DMS 273 (cell line): ENCODE measurements around the gene MPC1L.
A peak's percentile ranks its signal among the peaks of the same experiment; 100 is the strongest.
"Not testable (repeated sequence)": the region's sequence is repeated elsewhere in the genome, so short reads cannot be mapped to it uniquely, and the experiment has no call there.

Source experiments
- DNase-seq: peaks from one replicate; lab custom pipeline; 2025; ENCODE audit not compliant: unreplicated experiment; lab: John Stamatoyannopoulos, UW

The MPC1L gene

GRCh38 chrX:40623139-40623536 lies at the start of gene MPC1L:
MPC1L (plus strand) TSS chrX:40623428; CDS start chrX:40623566, 138 bp downstream.
- no peak for DNase-seq

DNA sequence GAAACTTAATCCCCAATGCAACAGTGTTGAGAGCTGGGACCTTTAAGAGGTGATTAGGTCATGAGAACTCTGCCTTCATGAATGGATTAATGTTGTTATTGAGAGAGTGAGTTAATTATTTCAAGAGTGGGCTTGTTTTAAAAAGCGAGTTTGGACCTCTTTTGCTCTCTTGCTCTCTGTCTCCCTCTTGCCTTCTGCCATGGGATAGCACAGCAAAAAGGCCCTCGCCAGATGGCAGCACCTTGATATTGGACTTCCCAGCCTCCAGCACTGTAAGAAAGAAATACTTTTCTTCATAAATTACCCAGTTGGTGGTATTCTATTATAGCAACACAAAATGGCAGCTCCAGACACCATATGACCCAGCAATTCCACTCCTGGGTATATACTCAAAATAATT lies 49.5 kb upstream of the MPC1L start:
- peak; percentile 79 for DNase-seq

DNA sequence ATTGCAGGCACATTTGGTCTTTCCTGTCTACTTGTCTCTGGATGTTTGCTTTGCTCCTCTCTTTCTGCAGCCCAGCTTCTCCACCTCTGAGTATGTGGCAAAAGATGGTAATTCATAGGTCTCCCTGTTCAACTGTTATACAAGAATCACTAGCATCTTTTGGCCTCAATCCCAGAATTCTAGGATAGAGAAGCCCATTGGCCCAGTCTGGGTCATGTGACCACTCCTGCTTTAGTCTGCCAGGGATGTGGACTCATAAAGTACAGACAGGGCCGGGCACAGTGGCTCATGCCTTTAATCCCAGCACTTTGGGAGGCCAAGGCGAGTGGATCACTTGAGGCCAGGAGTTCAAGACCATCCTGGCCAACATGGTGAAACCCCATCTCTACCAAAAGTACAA lies 47.8 kb upstream of the MPC1L start:
- peak; percentile 57 for DNase-seq

- no peak for DNase-seq
These were observed 46.9 kb upstream of the MPC1L start for GRCh38 chrX:40576291-40576690.

- DNase-seq = no peak
These were observed 45.1 kb upstream of the MPC1L start for GRCh38 chrX:40578039-40578695.

DNA sequence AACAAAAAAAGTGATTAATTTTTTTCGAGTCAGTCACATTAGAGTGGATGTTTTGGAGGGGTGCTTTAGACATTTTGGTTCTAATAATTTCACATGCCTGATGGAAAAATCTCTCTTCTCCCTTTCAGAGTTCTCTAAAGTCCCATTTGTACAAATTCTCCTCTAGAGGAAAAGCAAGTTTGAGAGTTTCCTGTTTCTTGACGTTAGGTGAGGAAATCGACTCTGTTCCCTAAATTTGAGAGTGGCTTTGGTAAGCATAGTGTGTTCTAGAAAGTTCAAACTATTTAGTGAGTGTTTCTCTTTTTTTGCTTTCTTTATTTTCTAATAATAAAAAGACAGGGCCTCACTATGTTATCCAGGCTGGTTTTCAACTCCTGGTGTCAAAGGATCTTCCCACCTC lies 44.1 kb upstream of the MPC1L start:
- DNase-seq = no peak

- DNase-seq = peak; percentile 33
These were observed 43.2 kb upstream of the MPC1L start for GRCh38 chrX:40579900-40580536.

GRCh38 chrX:40580537-40581335 lies 42.5 kb upstream of the MPC1L start, which contains the start of gene ATP6AP2:
ATP6AP2 (plus strand) TSS chrX:40580970; CDS start chrX:40581066, 96 bp downstream.
- peak; percentile 97 for DNase-seq

DNA sequence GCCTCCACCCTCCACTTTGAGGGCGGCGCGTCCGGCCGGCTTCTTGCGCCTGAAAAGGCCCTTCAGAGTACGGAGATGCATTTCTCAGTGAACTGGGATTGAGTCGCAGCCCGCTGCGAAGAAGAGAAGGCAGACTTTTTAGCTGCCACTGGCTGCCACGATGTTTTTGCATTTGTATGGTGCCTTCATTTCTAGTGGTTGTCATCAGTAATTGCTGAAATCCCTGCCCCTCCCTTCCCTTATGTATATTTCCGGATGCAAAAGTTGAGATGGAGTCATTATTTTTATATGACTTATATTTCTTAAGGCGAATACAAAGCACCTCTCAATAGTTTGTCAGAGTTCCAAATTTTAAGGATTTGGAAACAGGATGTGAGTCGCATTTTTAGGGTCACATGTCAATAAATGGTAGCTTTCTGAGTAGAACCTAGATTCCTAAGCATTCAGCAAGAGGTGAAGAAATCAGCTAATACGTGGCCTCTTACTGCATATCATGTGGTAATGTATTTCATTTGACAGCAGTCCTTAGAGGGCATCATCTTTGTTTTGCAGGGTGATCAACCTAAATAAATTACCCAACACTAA lies 41.8 kb upstream of the MPC1L start:
- peak; percentile 54 for DNase-seq

DNA sequence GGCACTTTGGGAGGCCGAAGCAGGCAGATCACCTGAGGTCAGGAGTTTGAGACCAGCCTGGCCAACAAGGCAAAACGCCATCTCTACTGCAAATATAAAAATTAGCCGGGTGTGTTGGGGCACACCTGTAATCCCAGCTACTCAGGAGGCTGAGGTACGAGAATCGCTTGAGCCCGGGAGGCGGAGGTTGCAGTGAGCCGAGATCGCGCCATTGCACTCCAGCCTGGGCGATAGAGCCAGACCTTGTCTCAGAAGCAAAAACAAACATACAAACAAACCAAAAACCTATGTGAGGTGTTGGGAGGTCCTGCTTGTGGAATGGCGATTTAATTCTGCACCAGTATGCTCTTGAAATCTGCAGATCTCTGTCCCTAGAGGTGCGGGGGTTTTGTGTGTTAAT lies 41.0 kb upstream of the MPC1L start:
- not testable (repeated sequence) for DNase-seq

GRCh38 chrX:40582811-40583210 lies 40.4 kb upstream of the MPC1L start:
- no peak for DNase-seq

GRCh38 chrX:40587623-40588022 lies 35.6 kb upstream of the MPC1L start:
- not testable (repeated sequence) for DNase-seq

GRCh38 chrX:40589616-40590321 lies 33.5 kb upstream of the MPC1L start:
- not testable (repeated sequence) for DNase-seq

DNA sequence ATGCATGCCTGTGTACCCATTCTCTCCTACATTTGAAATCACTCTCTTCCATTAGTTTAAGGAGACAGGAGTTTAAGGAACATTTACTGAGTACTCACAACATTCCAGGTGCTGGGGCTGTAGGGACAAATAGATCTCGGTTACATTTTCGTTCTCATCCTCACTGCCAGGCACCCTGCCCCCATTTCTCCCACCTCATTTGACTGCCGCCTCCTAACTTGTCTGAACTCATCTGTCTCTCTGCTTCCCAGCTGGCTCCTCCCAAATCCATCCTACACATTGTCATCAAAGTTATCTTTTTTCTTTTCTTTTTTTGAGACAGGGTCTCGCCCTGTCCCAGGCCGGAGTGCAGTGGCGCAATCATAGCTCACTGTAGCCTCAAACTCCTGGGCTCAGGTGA lies 19.8 kb upstream of the MPC1L start:
- no peak for DNase-seq

DNA sequence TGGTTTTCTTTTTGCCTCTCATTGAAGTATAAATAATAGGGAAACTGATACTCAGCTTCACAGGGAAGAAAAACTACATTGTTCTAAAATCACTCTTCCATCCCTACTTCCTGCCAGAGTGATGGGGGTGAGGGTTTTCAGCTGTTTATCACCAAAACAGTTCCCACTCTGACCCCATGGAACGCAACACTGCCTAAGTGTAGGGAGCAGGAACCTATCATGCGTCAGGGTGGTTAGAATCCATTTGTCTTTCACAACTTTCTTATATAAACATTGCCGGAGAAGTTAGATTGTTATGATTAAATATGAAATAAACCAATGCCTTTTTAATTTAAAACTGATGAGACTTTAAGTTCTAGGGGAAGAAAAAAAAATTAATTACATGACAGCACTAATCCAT lies 15.8 kb upstream of the MPC1L start:
- no peak for DNase-seq

DNA sequence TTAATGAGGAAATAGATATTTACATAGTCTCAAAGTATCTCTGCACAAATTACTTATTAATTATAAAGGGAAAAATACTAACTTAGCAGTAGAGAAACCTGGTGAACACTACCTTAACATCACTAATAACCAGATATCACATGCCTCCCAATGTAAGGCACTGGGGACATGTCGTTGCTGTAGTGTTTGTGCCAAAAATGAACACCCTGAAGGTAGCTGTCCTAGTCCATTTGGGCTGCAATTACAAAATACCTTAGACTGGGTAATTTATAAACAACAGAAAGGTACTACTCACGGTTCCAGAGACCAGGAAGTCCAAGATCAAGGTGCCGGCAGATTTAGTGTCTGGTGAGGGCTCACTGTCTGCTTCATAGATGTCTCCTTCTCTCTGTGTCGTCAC lies 10.7 kb upstream of the MPC1L start:
- no peak for DNase-seq

- DNase-seq = no peak
These were observed 7.3 kb upstream of the MPC1L start for GRCh38 chrX:40615976-40616375.

GRCh38 chrX:40617566-40617965 lies 5.7 kb upstream of the MPC1L start:
- no peak for DNase-seq

DNA sequence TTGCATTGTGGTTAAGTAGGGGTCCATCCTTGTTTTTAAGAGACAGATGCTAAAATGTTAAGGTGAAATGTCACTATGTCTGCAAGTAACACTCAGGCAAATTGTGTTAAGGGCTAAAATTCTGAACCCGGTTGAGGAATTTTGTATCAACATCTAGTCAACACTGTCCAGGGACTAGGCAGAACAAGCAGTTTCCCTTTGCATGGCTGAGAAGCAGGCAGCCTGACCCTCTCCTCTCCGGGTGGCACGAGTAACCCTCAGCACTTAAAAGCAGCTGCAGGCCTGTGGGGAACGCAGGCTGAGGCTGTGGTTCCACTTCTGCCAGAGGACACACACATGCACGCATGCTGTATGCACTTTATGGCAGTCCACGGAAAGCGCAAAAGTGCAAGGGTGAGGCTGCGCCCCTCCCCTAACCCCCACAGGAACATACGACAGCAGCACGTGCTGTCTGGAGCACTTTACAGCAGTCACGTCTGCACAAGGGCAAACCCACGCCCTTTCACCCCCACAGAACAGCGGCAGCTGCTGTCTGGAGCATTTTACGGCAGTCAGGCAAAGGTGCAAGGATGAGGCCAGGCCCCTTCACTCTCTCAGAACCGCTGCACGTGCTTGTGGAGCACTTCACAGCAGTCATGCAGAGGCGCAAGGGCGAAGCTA lies 619 bp upstream of the MPC1L start:
- DNase-seq = no peak

- no peak for DNase-seq
These were observed 437 bp downstream of the MPC1L start for GRCh38 chrX:40623665-40624064.
